ENCODE measurements around the gene ACTL6A.

The ACTL6A gene

DNA sequence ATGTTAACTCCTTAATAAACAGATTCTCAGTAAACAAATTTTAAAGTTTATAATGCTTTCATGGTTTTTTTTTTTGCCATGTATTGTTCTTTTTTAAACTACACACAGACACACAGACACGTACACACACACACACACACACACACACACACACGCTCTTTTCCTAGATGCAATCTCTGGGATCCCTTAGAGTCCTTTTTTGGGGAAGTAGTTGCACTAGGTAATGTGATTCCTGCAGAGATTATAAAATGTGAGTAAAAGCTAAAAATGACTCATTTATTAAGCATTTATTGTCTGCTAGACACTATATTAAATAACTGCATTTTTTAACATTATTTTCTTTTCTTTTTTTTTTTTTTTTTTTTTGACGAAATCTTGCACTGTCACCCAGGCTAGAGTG, 61.7 kb downstream of the ACTL6A start:
- Histone ChIP-seq H3K9me3 (ENCODE audit: severe bottlenecking) (no peaks in the 10 kb centered on the region), H3K27me3 (ENCODE audit: insufficient read depth, low read depth, severe bottlenecking) (no peaks in the 10 kb centered on the region), H3K27ac (no peak overlapping the region), H3K4me3 (ENCODE audit: low read depth, low read length) (no peak overlapping the region), H3K36me3 (peaks cover 22% of the 10 kb centered on the region)
- TF ChIP-seq, protein P1, sequence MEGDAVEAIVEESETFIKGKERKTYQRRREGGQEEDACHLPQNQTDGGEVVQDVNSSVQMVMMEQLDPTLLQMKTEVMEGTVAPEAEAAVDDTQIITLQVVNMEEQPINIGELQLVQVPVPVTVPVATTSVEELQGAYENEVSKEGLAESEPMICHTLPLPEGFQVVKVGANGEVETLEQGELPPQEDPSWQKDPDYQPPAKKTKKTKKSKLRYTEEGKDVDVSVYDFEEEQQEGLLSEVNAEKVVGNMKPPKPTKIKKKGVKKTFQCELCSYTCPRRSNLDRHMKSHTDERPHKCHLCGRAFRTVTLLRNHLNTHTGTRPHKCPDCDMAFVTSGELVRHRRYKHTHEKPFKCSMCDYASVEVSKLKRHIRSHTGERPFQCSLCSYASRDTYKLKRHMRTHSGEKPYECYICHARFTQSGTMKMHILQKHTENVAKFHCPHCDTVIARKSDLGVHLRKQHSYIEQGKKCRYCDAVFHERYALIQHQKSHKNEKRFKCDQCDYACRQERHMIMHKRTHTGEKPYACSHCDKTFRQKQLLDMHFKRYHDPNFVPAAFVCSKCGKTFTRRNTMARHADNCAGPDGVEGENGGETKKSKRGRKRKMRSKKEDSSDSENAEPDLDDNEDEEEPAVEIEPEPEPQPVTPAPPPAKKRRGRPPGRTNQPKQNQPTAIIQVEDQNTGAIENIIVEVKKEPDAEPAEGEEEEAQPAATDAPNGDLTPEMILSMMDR (IDR thresholded peaks at IDR 0.05; ENCODE audit: low read depth, low read length) = no peak
- DNase-seq = no peak

DNA sequence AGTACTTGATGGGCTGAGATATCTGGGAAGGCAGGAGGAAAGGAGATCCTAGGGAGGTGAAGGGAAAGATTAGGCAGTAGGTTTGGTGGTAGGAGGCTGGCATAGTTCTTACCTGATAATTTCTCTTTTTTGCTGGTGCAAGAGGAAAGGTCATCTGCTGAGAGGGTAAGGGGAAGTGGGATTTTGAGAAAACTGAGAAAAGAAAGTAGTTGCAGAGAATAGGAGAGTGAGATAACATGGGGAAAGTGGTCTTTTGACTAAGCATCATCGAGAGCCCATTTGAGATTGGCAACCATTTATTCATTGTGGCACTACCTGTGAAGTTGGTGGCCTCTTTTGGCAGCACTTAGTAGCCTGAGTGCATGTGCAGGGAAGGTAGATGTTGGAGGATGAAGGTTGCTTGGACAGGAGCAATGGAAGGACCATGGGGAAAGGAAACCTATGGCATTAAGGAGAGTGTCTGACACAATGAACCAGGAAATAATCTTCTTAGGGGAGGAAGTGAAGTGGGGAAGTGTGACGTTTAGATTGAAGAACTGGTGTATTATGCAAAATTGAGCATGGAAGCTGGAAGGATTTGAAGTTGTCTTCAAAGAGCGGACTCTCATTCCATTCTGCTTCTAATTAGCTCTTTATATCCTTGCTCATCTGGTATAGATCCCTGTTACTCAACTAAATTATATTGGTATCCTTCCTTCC, 68.2 kb downstream of the ACTL6A start:
- no peak for DNase-seq
- Histone ChIP-seq H3K27ac (no peak overlapping the region), H3K4me3 (ENCODE audit: low read depth, low read length) (no peak overlapping the region), H3K9me3 (ENCODE audit: severe bottlenecking) (no peaks in the 10 kb centered on the region), H3K27me3 (ENCODE audit: insufficient read depth, low read depth, severe bottlenecking) (no peaks in the 10 kb centered on the region), H3K36me3 (no peaks in the 10 kb centered on the region; the same call in 1 of the 2 replicates)
- TF ChIP-seq, protein P1 (IDR thresholded peaks at IDR 0.05; ENCODE audit: low read depth, low read length) = no peak

Data from WERI-Rb-1 (cell line).